Mucosa of stomach (tissue), 1 donor: ENCODE data around the gene KSR2.
"Not testable (repeated sequence)": the region's sequence is repeated elsewhere in the genome, so short reads cannot be mapped to it uniquely, and the experiment has no call there.

Source experiments
- H3K27me3 ChIP-seq: one replicate; pipeline ENCODE4 v1.7.0; 2013; ENCODE audit warnings: mild to moderate bottlenecking, low read length; ENCODE audit not compliant: control insufficient read depth, insufficient read depth
- H3K36me3 ChIP-seq: one replicate; pipeline ENCODE4 v1.7.0; 2013; ENCODE audit warnings: low read length; ENCODE audit not compliant: control insufficient read depth, insufficient read depth
- H3K4me1 ChIP-seq: one replicate; pipeline ENCODE4 v1.7.0; 2013; ENCODE audit warnings: mild to moderate bottlenecking, low read length; ENCODE audit not compliant: control insufficient read depth, insufficient read depth
- H3K4me3 ChIP-seq: one replicate; pipeline ENCODE4 v1.7.0; 2013; ENCODE audit warnings: low read length
- H3K9ac ChIP-seq: one replicate; pipeline ENCODE4 v1.7.0; 2013; ENCODE audit warnings: mild to moderate bottlenecking, low read length, moderate library complexity
- H3K9me3 ChIP-seq: one replicate; pipeline ENCODE4 v1.7.0; 2013; ENCODE audit warnings: mild to moderate bottlenecking, low read length, moderate library complexity; ENCODE audit not compliant: control insufficient read depth
- donor health status: Pancreatic carcinoma.

Gene KSR2

DNA sequence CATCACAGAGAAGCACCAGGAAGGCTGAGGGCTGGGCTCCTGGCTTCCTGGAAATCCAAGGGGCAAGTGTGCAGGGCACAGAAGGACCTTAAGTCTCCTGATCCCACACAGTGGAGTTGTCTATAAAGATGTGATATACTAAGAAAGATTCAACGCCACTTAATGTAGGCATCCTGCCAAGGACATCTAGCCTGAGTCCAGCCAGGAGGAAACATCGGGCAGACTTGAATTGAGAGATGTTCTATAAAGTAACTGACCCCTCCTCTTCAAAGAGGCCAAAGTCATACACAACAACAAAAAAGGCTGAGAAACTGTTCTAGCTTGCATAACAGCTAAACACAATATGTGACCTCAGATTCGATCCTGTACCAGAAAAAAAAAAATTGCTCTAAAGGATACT lies 307.9 kb downstream of the KSR2 start:
- Histone ChIP-seq H3K9me3 (no peaks in the 10 kb centered on the region), H3K9ac (no peak overlapping the region), H3K36me3 (no peaks in the 10 kb centered on the region), H3K27me3 (no peaks in the 10 kb centered on the region), H3K4me3 (no peak overlapping the region), H3K4me1 (no peaks in the 10 kb centered on the region)

DNA sequence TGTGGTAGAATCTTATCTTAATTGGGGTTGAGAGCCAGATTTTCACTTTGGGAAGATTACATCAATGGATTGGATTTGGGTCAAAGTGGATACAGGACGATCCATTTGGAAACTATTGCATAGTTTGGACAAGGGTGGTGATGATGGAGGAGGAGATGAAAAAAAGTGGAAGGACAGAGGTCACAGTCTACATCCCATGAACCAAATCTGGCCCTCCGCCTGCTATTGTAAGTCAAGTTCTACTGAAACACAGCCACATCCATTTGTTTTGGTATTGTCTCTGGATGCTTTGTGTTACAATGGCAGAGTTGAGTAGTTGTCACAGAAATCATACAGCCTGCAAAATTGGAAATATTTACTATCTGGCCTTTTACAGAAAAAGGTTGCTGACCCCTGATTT lies 310.6 kb downstream of the KSR2 start:
- Histone ChIP-seq H3K27me3 (no peaks in the 10 kb centered on the region), H3K9me3 (no peaks in the 10 kb centered on the region), H3K36me3 (no peaks in the 10 kb centered on the region), H3K9ac (no peak overlapping the region), H3K4me1 (no peaks in the 10 kb centered on the region), H3K4me3 (no peak overlapping the region)

DNA sequence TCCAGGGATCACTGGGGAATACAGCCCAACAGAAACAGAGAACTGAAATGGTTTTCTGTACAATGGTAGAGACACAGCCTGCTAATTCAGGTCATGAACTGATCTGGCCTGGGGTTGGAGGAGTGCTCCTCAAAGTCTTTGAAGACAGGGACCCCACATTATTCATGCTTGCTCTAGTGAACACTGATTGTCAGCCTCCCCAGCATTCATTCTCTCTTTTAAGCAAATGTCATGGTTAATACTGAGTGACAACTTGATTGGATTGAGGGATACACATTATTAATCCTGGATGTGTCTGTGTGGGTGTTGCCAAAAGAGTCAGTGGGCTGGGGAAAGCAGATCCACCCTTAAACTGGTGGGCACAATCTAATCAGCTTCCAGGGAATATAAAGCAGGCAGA lies 319.0 kb downstream of the KSR2 start:
- Histone ChIP-seq H3K4me1 (no peaks in the 10 kb centered on the region), H3K36me3 (no peaks in the 10 kb centered on the region), H3K9me3 (no peaks in the 10 kb centered on the region), H3K27me3 (no peaks in the 10 kb centered on the region), H3K4me3 (no peak overlapping the region), H3K9ac (no peak overlapping the region)

DNA sequence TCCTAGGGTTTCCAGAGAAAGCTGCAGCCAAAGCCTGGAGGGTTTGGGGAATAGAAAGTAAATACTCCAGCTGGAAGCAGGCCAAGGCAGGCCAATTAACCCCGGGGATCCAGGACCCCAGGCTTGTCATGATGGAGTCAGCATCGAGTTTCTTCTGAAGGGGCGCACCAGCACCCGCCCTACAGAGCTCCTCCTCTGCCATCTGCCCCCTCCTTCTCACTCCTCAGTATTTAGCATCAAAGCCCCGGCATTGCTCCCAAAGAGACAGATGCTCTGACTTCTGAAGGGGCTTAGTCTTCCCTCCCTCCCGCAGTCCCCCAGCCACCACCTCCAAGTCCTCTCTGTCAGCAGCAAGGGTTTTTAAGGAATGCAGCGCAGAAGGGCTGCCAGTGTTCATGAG lies 322.3 kb downstream of the KSR2 start:
- no peak overlapping the region for H3K9ac ChIP-seq
- no peaks in the 10 kb centered on the region for H3K36me3 ChIP-seq
- no peaks in the 10 kb centered on the region for H3K4me1 ChIP-seq
- H3K27me3 ChIP-seq, result no peaks in the 10 kb centered on the region
- H3K9me3 ChIP-seq, result no peaks in the 10 kb centered on the region
- H3K4me3 ChIP-seq, result no peak overlapping the region

DNA sequence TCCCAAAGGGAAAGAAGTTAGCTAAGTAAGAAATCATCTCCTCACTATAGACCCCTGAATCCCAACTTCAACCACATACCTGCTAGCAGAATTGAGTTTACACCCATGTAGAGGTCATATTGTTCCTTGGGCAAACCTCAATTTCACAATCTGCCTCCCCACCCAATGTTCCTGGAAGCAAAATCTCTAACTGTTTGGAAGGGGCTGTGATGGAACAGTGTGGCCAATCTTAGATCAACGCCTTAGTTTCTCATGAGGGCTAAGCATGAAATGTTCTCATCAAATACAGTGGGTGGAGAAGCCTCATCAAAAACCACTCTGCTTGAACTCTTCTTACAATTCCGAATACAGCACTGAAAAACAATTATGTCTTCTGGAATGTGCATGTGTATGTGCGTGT lies 323.3 kb downstream of the KSR2 start:
- Histone ChIP-seq H3K9me3 (no peaks in the 10 kb centered on the region), H3K9ac (no peak overlapping the region), H3K4me1 (no peaks in the 10 kb centered on the region), H3K4me3 (no peak overlapping the region), H3K36me3 (no peaks in the 10 kb centered on the region), H3K27me3 (no peaks in the 10 kb centered on the region)

DNA sequence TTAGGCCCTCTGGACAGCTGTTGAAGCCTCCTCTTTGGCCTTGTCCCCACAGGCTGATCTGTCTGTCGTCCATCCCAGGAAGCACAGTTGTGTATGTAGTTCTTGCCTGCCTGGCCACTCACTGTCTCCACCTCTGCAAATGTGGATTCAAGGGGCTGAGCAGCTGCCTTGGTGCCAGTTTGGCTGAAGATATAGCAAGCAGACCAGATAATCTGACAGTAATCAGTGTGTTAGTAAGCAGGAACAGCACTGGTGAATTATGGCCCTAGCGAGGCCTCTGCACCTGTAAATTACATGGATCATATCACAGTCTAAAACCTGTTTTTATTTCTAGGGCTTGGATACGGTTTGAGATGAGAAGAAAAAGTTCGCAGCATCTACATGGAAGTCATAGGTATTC lies 324.8 kb downstream of the KSR2 start:
- no peaks in the 10 kb centered on the region for H3K9me3 ChIP-seq
- no peaks in the 10 kb centered on the region for H3K36me3 ChIP-seq
- H3K4me3 ChIP-seq, result no peak overlapping the region
- no peak overlapping the region for H3K9ac ChIP-seq
- no peaks in the 10 kb centered on the region for H3K27me3 ChIP-seq
- no peaks in the 10 kb centered on the region for H3K4me1 ChIP-seq

DNA sequence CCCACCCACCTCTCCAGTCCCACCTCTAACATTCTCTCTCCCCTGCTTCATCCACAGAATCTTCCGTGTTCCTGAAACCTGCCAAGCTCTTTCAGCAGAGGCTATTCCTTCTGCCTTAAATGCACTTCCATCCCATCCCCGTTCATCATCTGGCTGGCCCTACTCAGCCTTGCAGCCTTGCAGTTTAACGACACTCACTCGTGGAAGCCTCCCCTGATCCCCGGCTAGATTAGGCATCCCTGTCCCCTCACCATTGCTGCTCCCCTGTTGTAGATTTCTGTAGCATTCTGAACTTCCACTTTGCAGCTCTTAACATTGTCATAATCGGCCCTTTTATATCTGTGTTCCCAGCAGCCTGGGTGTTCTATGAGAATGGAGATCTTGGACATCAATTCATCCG lies 326.9 kb downstream of the KSR2 start:
- H3K9me3 ChIP-seq, result no peaks in the 10 kb centered on the region
- no peaks in the 10 kb centered on the region for H3K36me3 ChIP-seq
- H3K9ac ChIP-seq, result no peak overlapping the region
- H3K4me3 ChIP-seq, result no peak overlapping the region
- no peaks in the 10 kb centered on the region for H3K27me3 ChIP-seq
- no peaks in the 10 kb centered on the region for H3K4me1 ChIP-seq

DNA sequence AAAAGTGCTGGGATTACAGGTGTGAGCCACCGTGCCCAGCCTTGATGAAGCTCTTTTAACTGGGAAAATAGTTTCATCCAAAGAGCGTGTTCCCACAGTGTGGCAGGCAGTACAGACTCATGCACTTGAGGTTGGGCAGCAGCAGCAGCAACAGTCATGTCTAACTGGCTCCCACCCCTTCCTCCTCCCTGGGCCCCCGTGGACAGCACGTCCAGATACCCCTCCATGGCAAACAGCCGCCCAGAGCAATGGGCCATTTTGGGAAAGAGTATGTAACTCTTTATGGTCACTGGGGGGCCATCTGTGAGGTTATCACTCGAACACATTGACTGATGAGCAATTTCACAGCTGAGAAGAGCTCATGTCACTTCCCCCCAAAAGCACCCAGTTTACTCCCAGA lies 328.3 kb downstream of the KSR2 start:
- Histone ChIP-seq H3K4me1 (no peaks in the 10 kb centered on the region), H3K36me3 (no peaks in the 10 kb centered on the region), H3K4me3 (no peak overlapping the region), H3K9ac (no peak overlapping the region), H3K27me3 (no peaks in the 10 kb centered on the region), H3K9me3 (no peaks in the 10 kb centered on the region)

DNA sequence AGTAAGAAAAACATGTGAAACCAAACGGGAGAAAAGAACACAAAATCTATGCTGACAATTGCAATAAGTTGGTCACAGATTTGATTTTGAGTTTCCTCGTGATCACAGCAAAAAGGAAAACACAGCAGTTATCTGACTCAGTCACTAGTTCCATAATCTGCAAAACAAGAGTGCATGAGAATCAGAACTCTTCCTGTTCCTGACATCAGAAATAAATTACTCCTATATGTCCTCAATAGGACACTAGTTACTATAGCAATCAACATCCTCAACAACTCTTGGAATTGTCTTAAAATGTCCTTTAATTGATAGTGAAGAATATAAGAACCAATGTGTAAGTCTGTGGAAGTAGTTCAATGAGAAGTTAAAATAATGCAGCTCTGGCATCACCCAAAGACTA lies 339.3 kb downstream of the KSR2 start:
- H3K4me1 ChIP-seq, result no peaks in the 10 kb centered on the region
- H3K4me3 ChIP-seq, result no peak overlapping the region
- H3K9me3 ChIP-seq, result no peaks in the 10 kb centered on the region
- no peak overlapping the region for H3K9ac ChIP-seq
- H3K36me3 ChIP-seq, result no peaks in the 10 kb centered on the region
- no peaks in the 10 kb centered on the region for H3K27me3 ChIP-seq

DNA sequence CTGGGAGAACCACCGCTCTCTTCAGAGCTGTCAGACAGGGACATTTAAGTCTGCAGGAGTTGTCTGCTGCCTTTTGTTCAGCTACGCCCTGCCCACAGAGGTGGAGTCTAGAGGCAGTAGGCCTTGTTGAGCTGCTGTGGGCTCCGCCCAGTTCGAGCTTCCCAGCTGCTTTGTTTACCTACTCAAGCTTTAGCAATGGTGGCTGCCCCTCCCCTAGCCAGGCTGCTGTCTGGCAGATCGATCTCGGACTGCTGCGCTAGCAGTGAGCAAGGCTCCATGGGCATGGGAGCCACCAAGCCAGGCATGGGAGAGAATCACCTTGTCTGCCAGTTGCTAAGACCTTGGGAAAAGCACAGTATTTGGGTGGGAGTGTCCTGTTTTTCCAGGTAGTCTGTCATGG lies 340.1 kb downstream of the KSR2 start:
- not testable (repeated sequence) for H3K9me3 ChIP-seq, H3K36me3 ChIP-seq, H3K4me3 ChIP-seq, H3K27me3 ChIP-seq, H3K9ac ChIP-seq, H3K4me1 ChIP-seq

DNA sequence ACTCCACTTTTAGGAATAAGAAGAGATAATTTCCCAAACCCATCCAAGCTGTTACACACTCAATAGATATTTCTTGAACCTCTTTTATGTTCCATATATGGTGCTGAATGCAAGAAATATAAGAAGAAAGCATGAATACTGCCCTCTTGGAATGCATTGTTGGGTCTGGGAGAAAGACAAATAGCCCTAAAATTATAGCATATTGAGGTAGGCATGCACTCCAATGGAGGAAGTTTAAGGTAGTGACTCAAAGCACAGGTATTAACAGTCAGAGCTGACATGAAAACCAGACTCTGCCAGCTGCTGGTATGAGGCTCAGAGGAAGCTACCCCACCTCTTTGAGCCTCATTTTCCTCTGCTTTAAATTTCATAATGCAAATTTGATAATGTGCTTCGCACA lies 346.0 kb downstream of the KSR2 start:
- no peaks in the 10 kb centered on the region for H3K27me3 ChIP-seq
- H3K4me1 ChIP-seq, result no peaks in the 10 kb centered on the region
- H3K4me3 ChIP-seq, result no peak overlapping the region
- H3K9me3 ChIP-seq, result no peaks in the 10 kb centered on the region
- no peaks in the 10 kb centered on the region for H3K36me3 ChIP-seq
- no peak overlapping the region for H3K9ac ChIP-seq

DNA sequence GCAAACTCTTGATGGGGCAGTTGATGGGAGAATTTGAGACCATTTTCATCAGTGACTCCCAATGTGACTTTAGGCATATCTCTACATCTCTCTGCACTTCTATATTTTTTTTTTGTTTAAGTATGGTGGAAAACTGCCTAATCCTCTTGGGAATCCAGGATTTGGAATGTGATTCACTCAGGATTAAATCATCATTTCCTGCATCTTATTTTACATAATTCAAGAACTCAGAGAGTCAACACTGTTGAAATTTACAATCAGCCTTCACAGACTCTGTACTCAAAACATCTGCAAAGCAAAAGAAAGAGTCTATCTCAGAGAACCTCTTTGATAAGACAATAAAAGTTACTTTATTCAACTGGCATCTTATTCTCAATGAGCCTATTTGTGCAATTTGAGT lies 346.7 kb downstream of the KSR2 start:
- H3K4me3 ChIP-seq, result no peak overlapping the region
- H3K9ac ChIP-seq, result no peak overlapping the region
- no peaks in the 10 kb centered on the region for H3K9me3 ChIP-seq
- no peaks in the 10 kb centered on the region for H3K36me3 ChIP-seq
- H3K27me3 ChIP-seq, result no peaks in the 10 kb centered on the region
- no peaks in the 10 kb centered on the region for H3K4me1 ChIP-seq

DNA sequence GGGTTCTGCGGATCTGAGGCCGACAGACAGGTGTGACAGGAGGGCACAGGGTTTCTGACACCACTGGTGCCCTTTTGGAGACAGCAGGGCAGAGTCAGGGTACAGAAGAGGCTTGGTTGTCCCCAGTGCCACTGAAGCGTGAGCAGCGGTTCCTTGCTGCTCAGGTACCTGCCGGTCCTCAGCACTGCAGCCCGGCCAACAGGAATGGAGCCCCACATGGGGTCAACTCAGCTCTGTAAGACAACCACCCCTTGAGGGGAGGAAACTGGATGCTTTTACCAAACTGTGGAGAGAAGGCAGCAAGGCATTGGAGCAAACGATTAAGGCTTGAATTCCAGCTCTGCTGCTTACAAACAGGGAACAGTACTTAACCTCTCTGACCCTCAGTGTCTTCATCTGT lies 361.0 kb downstream of the KSR2 start:
- Histone ChIP-seq H3K9me3 (no peaks in the 10 kb centered on the region), H3K27me3 (no peaks in the 10 kb centered on the region), H3K9ac (no peak overlapping the region), H3K4me3 (no peak overlapping the region), H3K4me1 (no peaks in the 10 kb centered on the region), H3K36me3 (no peaks in the 10 kb centered on the region)
